ENCODE results near the gene AKAP7. TPM values are rescaled to one million over a fixed set of nuclear protein-coding genes. Genes with fewer than 3 reads are reported as not detected.

Gene AKAP7
- total RNA-seq, 1 donor, result 4.7 TPM

DNA sequence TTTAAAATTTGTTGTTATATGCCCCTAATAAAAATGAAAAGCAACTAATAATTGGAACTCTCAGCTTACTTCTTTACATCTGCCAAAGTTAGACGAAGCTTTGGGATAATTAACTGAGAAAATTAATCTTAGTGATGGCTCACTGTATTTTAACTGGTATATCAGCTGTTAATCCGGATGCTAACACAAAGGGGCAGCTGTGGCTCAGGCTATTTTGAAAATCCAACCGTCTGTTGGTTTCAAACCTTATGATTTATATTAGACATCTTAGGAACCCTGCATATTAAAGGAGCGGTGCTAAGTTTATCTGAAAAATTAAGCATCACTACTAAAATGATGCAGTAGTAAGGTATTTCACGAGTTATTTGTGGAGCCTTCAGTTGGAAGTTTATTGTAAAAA is 96.6 kb downstream of the AKAP7 start:
- TF ChIP-seq, protein P1, sequence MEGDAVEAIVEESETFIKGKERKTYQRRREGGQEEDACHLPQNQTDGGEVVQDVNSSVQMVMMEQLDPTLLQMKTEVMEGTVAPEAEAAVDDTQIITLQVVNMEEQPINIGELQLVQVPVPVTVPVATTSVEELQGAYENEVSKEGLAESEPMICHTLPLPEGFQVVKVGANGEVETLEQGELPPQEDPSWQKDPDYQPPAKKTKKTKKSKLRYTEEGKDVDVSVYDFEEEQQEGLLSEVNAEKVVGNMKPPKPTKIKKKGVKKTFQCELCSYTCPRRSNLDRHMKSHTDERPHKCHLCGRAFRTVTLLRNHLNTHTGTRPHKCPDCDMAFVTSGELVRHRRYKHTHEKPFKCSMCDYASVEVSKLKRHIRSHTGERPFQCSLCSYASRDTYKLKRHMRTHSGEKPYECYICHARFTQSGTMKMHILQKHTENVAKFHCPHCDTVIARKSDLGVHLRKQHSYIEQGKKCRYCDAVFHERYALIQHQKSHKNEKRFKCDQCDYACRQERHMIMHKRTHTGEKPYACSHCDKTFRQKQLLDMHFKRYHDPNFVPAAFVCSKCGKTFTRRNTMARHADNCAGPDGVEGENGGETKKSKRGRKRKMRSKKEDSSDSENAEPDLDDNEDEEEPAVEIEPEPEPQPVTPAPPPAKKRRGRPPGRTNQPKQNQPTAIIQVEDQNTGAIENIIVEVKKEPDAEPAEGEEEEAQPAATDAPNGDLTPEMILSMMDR (IDR thresholded peaks at IDR 0.05; ENCODE audit: insufficient read depth, low read depth, low read length), result no peak
- no peak overlapping the region for H3K4me3 ChIP-seq (ENCODE audit: low read depth, low read length)
- no peak for DNase-seq (ENCODE audit: low read depth)

DNA sequence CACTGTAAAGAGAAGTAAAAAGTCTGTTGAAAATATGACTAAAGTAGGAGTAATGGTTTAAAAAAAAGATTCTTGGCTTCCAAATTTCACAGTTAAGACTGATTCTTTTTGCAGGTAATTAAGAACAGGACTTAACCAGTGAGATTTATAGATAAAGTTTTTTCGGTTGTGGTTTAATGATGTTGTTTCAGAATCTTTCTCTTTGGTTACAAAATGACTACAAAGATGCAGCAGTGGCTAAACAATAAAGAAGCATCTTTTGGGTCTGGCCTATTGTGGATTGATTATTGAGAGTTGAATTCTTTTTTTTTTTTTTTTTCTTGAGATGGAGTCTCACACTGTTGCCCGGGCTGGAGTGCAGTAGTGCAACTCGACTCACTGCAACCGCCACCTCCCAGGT is 109.7 kb downstream of the AKAP7 start:
- TF ChIP-seq, protein P1 (IDR thresholded peaks at IDR 0.05; ENCODE audit: insufficient read depth, low read depth, low read length), result no peak
- no peak for DNase-seq (ENCODE audit: low read depth)
- no peak overlapping the region for H3K4me3 ChIP-seq (ENCODE audit: low read depth, low read length)

DNA sequence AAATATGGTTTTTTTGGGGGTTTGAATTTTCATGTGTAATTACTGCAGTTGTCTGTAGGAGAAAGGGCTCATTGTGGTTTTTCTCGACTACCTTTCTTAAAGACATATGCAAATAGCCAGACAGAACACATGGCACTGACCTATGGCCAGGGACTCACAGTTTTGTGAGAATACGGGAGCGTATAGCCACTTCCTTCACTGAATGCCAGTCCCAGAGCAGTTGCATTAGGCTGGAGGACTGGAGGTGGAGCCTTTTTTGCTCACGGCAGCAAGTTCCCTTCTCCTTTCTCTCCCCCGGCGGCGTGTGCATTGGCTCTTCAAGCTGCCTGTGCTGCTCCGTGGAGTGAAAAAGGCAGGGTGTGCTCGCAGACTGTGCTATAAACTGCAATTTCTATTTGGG is 114.9 kb downstream of the AKAP7 start:
- TF ChIP-seq, protein P1 (IDR thresholded peaks at IDR 0.05; ENCODE audit: insufficient read depth, low read depth, low read length), result no peak
- peak overlapping the region; percentile 29 for H3K4me3 ChIP-seq (ENCODE audit: low read depth, low read length)
- peak; percentile 50 for DNase-seq (ENCODE audit: low read depth)

DNA sequence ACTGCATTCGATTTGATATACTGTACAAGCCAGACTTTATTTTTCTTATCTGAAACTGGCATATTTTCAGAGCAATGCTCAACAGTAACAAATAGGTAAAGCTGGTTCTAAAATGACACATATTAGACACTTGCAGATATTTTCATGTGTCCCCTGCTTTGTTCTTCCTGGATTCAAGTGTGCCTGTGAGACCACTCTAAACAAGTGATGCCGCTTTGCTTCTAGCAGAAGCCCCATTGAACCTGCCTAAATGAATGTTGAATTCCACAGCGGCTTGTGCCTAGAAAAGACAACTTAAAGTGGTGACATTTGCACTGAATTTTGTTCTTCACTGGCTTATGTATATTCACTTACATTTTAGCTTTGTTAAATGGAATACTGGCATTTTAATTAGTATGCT is 115.7 kb downstream of the AKAP7 start:
- no peak for DNase-seq (ENCODE audit: low read depth)
- no peak overlapping the region for H3K4me3 ChIP-seq (ENCODE audit: low read depth, low read length)
- TF ChIP-seq, protein P1 (IDR thresholded peaks at IDR 0.05; ENCODE audit: insufficient read depth, low read depth, low read length), result no peak

DNA sequence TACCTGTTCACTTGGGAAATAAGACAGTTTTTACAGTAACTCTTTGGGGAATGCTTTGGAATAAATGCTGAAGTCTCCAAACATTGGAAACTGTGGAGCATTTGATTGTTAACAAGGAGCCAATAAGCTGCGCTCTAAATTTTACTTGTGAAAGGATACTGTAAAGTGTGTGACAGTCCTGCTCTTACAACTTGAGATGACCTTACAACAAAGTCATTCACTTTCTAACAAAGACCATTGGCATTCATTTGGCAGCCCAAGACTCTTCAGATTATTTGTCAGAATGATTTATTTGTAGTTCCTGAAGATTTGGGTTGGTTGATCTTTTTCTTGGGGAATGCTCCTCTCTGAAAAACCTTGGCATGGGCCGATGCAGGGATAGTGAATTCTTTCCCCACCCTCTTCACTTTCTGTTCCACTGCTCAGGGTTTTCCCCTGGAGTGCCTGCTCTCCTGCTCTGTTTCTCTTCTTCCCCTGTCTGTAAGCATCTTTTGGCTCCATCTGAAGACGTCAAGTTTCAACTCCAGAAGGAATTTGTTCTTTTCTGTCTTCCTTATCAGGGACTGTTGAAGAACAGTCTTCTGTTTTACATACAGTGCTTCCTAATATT is 116.4 kb downstream of the AKAP7 start:
- DNase-seq (ENCODE audit: low read depth), result no peak
- TF ChIP-seq, protein P1 (IDR thresholded peaks at IDR 0.05; ENCODE audit: insufficient read depth, low read depth, low read length), result no peak
- no peak overlapping the region for H3K4me3 ChIP-seq (ENCODE audit: low read depth, low read length)

DNA sequence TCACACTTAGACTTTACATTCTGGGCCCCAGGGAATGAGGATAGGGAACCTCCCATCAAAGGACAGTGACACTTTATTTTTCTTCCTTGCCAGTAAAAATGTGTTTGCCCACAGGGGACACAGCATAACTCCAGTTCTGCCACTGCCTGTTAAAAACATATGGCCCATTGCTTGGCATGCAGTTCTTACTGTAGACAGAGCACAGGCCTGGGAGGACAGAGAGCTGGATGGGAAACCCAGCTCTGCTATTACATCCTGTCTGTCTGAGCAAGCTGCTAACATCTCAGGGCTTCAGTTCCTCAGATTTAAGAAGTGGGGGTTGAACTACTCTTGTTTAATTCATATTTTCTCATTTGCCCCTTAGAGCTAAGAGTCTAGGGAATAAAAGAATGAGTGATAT is 120.2 kb downstream of the AKAP7 start:
- TF ChIP-seq, protein P1 (IDR thresholded peaks at IDR 0.05; ENCODE audit: insufficient read depth, low read depth, low read length), result no peak
- no peak for DNase-seq (ENCODE audit: low read depth)
- no peak overlapping the region for H3K4me3 ChIP-seq (ENCODE audit: low read depth, low read length)

DNA sequence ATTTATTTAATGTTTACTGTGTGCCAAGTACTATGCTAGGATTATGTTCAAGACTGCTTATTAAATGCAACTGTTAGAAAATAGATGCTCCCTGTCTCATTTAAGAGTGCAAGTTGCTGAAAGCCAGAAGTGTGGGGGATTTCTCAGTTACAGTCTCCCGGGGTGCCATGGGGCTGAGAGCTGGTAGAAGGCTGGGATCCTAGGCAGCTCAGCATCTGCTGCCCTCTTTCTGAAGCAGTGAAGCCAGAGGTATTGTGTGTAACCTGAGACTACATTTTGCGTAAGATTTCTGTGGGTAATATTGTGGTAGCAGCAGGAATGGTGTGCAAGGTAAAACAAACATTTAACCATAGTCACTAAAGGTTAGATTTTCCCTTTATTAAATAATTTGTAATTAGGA is 120.6 kb downstream of the AKAP7 start:
- H3K4me3 ChIP-seq (ENCODE audit: low read depth, low read length), result no peak overlapping the region
- DNase-seq (ENCODE audit: low read depth), result no peak
- TF ChIP-seq, protein P1 (IDR thresholded peaks at IDR 0.05; ENCODE audit: insufficient read depth, low read depth, low read length), result no peak
